GM18867 (cell line): ENCODE results near the gene CD83.
"Not testable (repeated sequence)": the region's sequence is repeated elsewhere in the genome, so short reads cannot be mapped to it uniquely, and the experiment has no call there.

Experiments used
- ATAC-seq: cut with Tn5 transposase; IDR thresholded peaks from one replicate; pipeline ENCODE4 v1.9.1; 2021; ENCODE audit warnings: mild to moderate bottlenecking, moderate library complexity; ENCODE audit not compliant: unreplicated experiment

Gene CD83, protein sequence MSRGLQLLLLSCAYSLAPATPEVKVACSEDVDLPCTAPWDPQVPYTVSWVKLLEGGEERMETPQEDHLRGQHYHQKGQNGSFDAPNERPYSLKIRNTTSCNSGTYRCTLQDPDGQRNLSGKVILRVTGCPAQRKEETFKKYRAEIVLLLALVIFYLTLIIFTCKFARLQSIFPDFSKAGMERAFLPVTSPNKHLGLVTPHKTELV

DNA sequence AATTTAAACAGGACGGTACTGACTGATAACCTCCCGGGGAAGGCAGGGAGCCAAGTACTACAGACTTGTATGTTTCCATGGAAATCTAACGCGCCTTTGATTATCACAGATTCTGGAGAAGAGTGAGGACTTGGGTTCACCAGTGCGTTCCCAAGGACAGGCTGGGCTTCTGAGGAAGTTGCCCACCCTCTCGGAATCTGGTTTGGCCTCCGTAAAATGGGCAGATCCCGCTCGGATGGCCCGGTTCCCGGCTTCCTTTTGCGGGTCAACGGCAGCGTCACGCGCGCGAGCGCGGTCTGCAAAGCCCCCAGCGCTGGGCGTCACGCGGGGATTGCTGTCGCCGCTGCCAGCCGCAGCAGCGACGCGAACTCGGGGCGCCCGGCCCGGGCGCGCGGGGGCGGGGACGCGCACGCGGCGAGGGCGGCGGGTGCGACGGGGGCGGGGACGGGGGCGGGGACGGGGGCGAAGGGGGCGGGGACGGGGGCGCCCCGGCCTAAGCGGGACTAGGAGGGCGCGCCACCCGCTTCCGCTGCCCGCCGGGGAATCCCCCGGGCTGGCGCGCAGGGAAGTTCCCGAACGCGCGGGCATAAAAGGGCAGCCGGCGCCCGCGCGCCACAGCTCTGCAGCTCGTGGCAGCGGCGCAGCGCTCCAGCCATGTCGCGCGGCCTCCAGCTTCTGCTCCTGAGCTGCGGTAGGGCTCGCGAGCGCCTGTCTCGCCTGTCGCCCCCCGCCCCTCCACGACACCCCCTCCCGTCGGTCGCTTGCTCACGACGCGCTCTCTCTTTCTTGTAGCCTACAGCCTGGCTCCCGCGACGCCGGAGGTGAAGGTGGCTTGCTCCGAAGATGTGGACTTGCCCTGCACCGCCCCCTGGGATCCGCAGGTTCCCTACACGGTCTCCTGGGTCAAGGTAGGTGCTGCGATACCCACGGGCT, at the start of gene CD83:
CD83 (plus strand) TSS at position 615 of the 933 bp plus-strand sequence; CDS start at position 655, 40 bp downstream.
- peak; percentile 61 for ATAC-seq

DNA sequence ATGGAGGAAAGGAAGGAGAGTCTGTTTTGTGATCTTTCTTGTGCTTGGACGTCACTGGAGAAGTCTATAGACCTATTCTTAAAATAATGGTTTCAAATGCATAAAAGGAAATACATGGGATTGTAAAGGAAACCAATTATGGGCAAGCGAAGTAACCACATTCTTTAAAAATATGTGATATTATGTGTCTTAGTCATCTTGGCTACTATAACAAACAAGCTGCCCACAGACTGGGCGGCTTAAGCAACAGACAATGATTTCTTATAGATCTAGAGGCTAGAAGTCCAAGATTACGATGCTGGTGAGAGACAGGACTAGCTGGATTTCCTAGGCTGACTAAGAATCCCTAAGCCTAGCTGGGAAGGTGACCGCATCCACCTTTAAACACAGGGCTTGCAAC, 49.4 kb upstream of the CD83 start:
- no peak for ATAC-seq

DNA sequence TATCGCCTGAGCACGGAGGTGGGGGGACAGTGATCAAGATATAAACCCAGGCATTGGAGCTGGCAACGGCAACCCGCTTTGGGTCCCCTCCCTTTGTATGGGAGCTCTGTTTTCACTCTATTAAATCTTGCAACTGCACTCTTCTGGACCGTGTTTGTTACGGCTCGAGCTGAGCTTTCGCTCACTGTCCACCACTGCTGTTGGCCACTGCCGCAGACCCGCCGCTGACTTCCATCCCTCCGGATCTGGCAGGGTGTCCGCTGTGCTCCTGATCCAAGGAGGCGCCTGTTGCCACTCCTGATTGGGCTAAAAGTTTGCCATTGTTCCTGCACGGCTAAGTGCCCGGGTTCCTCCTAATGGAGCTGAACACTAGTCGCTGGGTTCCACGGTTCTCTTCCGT, 48.9 kb upstream of the CD83 start:
- no peak for ATAC-seq

DNA sequence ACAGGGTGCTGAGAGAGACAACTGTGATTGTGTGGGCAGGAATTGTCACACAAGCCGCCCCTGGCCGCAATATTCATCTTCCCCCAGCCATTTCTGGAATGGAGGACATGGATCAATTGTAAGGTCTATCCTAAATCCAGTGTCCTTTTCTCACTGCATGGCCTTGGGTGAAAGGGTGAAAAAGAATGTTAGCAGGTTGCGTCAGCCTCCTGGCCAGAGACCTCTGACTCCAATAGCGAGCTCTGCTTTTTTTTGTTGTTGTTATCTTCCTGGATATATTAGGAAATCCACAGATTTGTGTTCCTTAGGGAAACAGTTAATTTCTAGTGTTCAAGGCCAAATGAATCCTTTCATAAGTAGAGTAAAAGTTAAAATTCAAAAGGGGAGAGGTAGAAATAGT, 47.1 kb upstream of the CD83 start:
- no peak for ATAC-seq

DNA sequence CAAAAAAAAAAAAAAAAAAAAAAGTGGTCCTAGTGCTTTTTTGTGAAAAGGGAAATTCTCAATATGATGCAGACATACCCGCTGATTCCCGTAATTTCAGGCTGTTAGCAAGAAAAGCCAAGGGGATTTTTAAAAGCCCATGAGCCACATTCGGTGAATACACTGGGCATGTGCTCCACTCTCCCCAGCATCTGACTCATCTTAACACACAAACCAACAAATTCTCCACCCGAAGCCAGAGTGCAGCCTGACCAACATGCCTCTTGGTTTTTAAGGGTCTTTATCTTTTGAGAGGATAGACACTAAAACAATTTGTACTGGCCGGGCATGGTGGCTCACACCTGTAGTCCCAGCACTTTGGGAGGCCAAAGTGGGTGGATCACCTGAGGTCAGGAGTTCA, 45.5 kb upstream of the CD83 start:
- ATAC-seq: no peak

DNA sequence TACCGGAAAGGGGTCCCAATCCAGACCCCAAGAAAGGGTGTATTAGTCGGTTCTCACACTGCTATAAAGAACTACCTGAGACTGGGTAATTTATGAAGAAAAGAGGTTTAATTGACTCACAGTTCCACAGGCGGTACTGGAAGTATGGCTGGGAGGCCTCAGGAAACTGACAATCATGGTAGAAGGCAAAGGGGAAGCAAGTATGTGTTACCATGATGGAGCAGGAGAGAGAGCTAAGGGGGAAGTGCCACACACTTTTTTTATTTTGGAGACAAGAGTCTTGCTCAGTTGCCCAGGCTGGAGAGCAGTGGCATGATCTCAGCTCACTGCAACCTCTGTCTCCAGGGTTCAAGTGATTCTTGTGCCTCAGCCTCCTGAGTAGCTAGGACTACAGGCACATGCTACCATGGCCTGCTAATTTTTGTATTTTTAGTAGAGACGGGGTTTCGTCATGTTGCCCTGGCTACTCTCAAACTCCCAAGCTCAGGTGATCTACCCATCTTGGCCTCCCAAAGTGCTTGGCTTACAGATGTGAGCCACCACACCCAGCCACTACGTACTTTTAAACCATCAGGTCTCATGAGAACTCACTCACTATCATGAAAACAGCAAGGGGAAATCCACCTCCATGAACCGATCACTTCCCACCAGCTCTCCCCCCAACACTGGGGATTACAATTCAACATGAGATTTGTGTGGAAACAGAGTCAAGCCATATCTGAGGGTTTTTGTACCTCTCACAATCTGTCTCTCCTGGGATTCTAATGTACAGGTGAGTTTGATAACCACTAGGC, 43.8 kb upstream of the CD83 start:
- ATAC-seq: not testable (repeated sequence)

DNA sequence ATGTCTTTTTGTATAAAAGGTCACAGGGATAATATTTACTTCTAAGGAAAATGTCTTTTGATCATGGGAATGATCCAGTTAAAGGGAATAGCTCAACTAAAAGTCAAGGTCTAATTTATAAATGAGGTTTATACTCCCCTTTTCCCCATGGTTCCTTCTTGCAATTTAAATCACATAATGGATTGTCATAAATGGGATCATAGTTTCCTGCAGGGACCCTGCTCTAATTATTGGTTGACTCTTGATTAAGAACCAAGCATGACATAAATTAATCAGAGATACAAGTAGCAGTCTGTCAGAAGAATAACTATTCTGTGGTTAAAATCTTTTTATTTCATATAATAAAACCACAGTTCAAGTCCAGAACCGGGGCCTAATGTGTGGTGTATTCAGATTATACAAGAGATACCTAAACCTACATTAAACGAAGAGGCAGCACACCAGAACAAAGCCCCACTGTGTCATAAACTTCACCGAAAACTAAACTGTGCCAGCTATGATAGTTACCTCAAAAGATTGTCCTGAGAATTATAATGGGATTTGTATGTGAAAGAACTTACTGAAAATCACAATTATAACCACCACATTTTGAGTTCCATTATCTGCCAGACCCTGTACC, 43.0 kb upstream of the CD83 start:
- ATAC-seq: no peak

DNA sequence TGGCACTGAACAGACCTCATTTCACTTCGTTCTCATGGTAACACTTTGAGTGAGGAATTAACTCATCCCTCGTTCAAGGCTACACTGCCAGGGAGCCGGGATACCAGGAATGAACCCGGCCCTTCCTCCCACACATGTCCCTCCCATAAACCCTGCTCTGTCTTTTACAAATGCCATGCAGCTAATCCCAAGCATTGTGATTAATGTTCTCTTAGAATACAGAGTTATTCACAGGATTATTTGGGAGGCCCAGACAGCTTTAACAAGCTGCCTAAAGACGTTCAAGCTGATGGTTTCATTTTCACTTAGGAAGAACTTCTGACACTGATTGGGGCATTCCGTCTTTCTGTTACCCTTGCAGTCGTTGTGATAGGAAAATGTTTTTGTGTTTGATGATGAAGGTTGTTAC, 42.5 kb upstream of the CD83 start:
- ATAC-seq: peak; percentile 81

DNA sequence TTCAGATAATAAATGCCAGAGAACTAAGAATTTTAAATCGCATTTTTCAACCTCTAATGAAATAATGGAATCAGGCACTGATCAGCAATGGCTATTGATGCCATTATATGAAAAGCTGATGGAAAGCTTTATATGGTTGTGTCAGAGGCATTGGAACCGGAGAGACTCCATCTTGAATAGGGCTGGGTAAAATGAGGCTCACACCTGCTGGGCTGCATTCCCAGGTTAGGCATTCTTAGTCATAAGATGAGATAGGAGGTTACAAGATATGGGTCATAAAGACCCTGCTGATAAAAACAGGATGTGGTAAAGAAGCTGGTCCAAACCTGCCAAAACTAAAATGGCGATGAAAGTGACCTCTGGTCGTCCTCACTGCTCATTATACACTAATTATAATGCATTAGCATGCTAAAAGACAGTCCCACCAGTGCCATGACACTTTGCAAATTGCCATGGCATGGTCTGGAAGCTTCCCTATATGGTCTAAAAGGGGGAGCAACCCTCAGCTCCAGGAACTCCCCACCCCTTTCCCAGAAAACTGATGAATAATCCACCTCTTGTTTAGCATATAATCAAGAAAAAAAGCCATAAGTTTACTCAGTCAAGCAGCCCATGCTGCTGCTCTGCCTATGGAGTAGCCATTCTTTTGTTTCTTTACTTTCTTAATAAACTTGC, 40.2 kb upstream of the CD83 start:
- ATAC-seq: no peak

DNA sequence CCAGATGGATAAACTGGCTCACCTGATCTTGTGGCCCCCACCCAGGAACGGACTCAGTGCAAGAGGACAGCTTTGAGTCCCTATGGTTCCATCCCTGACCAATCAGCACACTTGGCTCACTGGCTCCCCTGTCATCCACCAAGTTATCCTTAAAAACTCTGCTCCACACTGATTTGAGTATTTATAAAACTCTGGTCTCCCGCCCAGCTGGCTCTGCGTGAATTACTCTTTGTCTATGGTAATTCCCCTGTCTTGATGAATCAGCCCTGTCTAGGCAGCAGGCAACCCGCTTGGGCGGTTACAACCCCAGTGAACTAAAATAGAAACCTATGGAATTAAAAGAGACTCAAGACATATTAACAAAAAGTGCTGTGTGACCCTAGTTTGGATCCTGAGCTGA, 38.1 kb upstream of the CD83 start:
- no peak for ATAC-seq

DNA sequence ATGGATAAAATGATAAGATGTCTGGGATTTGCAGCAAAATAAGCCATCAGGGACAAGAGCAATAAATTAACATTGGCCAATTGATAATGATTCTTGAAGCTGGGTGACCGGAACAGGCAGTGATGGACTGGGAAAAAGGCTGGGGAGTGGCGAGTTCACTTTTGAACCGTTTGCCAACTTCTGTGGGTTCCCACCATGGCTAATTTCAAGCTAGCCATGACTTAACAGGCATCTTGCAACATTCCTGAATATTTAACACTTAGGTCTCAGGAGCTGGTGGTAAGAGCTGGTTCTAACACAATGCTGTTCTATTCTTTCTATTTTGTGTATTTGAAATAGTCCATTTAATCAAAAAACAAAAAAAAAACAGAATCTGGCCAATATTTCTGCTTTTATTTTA, 37.6 kb upstream of the CD83 start:
- ATAC-seq: no peak

DNA sequence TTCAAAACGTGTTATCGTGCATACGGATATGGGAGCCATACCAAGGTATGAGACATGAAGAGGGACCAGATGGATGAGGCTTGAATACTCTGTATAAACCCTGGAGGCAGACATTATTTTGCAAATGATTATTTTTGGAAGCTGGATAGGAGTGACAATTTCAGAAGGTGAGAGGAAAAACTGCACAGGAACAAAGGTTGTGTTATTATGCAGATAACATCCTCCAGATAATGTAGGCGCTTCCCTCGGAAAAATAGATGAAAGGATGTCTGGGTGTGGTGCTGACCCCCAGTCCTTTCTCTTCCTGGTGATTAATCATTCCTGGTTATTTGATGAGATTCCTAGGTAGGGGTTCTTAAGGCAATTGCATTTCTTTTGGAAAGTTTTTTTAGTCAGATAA, 36.4 kb upstream of the CD83 start:
- no peak for ATAC-seq

DNA sequence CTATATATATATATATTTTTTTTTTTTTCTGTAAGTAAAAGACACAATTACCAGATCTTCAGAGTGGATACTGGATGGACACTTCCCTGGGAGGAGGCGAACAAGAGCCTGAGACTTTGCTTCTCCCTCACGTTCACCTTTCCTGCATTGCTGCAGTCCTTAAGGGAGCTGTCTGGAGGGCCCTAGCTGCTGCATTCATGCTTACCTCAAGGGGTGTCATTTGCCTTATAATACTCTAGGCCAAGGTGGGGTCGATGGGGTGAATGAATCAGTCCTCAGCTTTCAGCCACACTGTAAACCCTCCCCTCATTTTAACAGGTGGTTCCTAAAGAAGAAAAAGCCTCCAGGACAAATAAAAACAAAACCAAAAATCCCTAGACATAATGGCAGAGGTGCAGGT, 34.8 kb upstream of the CD83 start:
- no peak for ATAC-seq

DNA sequence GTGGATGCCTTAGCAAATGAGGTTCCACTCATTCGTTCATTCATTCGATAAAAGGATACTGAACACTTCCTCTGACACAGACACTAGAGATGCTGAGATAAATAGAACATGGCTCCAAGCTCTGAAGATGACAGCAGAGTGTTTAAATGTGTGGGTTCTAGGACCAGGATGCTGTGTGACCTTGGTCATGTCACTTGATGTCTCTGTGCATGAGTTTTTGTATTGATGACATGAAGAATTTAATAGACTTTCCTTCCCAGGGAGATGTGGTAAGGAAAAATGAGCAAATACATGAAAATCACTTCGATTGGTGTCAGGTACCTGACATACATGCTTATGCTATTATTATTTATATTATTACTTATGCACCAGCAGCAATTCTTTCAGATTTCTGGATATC, 34.3 kb upstream of the CD83 start:
- no peak for ATAC-seq

DNA sequence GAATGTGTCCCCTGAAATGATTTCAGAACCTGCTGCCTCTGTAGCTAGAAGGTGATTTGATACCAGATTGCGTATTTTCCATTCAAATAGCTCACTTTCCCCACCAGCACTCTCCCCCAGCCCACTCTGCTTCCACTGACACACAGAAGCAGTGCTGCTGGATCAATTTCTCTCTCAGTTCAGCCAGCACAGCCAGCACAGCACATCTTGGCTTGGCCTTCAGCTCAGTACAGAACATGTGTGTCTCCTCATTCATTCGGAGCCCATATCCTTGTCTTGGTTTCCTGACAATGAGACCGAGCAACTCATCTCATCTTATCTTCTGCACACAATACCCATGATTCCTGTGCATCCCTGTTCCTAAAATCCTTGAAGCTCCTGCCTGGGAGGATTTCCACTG, 33.8 kb upstream of the CD83 start:
- no peak for ATAC-seq

DNA sequence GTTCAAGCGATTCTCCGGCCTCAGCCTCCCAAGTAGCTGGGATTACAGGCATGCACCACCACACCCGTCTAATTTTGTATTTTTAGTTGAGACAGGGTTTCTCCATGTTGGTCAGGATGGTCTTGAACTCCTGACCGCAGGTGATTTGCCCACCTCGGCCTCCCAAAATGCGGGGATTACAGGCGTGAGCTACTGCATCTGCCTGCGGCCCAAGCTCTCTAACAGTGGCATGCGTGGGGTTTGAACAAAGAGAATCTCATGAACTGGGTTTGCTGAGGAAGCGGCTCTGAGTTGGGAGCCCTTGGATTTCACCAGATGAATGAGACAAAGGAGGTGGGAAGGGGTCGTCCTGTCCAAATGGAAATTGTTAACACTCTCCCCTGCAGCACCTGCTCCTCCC, 33.2 kb upstream of the CD83 start:
- no peak for ATAC-seq

DNA sequence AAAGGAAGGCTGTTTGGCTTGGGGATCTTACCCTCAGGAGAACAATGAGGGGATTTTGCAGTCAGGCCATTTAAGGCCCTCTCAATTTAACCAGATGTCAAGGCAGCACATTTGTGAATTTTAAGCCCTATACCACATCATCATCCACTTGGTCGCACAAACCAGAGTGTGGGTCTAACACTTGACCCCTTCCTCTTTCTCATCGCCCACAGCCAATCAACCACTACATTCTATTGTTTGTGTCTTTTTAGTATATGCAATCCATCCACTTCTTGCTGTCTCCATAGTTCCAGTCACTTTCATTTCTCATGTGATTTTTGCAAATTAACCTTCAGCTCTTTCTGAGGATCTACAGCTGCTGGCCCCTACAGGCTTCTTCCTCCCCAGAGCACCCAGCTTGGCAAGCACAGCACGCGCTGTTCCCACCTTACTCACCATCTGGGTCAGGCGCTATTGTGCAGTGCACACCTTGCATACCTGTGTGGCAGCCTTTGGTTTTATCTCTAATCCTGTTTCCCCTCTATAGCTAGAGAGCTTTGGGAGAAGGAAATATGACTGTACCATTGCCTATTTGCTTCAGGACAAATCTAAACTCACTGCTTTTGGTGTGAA, 32.3 kb upstream of the CD83 start:
- no peak for ATAC-seq

DNA sequence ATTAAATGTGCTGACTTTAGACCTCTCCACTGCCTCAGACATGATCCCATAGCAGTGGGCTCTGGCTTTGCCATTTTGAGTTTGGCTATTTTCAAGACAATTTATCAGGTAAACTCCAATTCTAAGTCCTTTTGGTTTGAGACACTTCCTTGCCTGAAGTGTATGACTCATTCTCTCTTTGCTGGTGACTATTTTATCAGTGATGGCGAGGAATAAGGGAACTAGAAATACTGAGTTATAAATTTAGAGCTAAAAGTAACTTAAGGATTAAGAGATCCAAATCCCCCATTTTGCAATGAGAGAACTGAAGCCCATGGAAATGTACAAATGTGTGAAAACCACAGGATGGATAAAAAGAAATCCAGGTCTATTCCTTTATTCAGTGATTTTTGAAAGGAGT, 30.9 kb upstream of the CD83 start:
- no peak for ATAC-seq

DNA sequence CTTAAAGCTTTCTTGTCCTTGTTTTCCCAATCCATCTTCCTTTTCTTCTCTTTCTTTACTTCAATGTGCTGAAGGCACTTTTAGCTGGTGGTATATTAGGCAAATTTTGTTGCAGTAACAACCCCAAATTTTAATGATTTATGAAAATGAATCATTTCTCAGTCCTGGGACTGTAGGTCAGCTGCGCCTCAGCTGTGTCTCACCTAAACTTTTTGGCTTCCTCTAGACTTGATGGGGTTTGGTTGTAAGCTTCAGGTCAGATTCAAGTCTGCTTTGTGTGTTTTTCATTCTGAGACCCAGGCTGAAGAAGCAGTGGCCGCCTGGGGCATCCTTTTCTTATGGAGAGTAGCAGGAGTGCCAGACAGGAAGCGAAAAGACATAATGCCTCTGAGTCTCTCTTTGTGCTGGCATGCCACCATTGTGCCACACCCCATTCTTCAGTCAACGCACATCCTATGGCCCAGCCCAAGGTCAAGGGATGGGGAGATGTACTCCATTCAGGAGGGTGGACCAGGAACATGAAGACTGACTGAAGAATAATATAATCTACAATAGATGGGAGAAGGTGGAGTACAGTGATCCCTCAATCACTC, 28.9 kb upstream of the CD83 start:
- ATAC-seq: peak; percentile 38

DNA sequence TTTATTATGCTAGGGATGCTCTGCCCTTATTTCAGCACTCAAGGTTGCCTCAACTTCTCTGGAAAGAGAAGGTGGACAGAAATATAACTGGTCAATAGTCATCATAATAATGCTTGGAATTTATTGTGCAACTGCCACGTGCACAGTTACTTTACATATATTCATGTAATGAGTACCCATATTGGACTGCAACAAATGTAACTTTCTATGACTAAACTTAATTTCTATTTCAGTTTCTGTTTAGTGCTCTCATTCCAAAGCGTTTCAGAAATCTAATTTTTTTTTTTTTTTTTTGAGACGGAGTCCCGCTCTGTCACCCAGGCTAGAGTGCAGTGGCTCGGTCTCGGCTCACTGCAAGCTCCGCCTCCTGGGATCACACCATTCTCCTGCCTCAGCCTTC, 28.3 kb upstream of the CD83 start:
- peak; percentile 55 for ATAC-seq
